Tibial nerve (tissue), 4 donors: Measurements from ENCODE around the gene IGFBP1. TPM values are rescaled to one million over a fixed set of nuclear protein-coding genes. Genes with fewer than 3 reads are reported as not detected.

Experiments
- DNase-seq, 2 donors: peaks; one replicate each; pipeline ENCODE4 v3.0.0-alpha.2; 2019; ENCODE audit warnings: low spot score in 2 of 2
- H3K27ac ChIP-seq, 4 donors: fragments of 200-600 bp; sonication (generic) in 3 of 4; one replicate each; pipeline ENCODE4 v1.5.1; 2017 to 2019; ENCODE audit warnings: mild to moderate bottlenecking in 1 of 4
- H3K27me3 ChIP-seq, 2 donors: fragments of 200-600 bp; sonication (generic) in 1 of 2; one replicate each; pipeline versions ENCODE4 v1.5.1 to v1.6.0; 2017 to 2019
- H3K36me3 ChIP-seq, 3 donors: fragments of 200-600 bp; sonication (generic); one replicate each; pipeline ENCODE4 v1.5.1; 2018 to 2019
- H3K4me1 ChIP-seq, 4 donors: fragments of 200-600 bp; sonication (generic) in 3 of 4; one replicate each; pipeline ENCODE4 v1.5.1; 2017 to 2019
- H3K4me3 ChIP-seq, 4 donors: fragments of 200-600 bp; sonication (generic) in 3 of 4; one replicate each; pipeline ENCODE4 v1.5.1; 2017 to 2019; ENCODE audit warnings: mild to moderate bottlenecking in 1 of 4, moderate library complexity in 1 of 4
- H3K9me3 ChIP-seq, 4 donors: fragments of 200-600 bp; sonication (generic) in 3 of 4; one replicate each; pipeline ENCODE4 v1.5.1; 2017 to 2019
- CTCF ChIP-seq, 5 experiments: fragments of 200-600 bp in 3 of 5; fragments of 450-650 bp in 2 of 5; sonication (generic) in 3 of 5; IDR thresholded peaks; one replicate each; pipeline ENCODE4 v1.5.1; 2016 to 2019; ENCODE audit warnings: antibody characterized with exemption in 5 of 5, mild to moderate bottlenecking in 3 of 5, moderate library complexity in 2 of 5
- EP300 ChIP-seq, 2 donors: sonication (generic); formaldehyde crosslinking; IDR thresholded peaks; one replicate each; pipeline ENCODE4 v1.6.1; 2017; ENCODE audit warnings: antibody characterized with exemption in 2 of 2, mild to moderate bottlenecking in 1 of 2
- POLR2A ChIP-seq, 2 donors: fragments of 450-650 bp; IDR thresholded peaks; one replicate each; pipeline ENCODE4 v1.6.1; 2017; ENCODE audit warnings: antibody characterized with exemption in 2 of 2, mild to moderate bottlenecking in 2 of 2, moderate library complexity in 2 of 2
- WGBS, 2 donors: methylation state at CpG; one replicate each; pipeline ENCODE4 v1.1.5; 2018; 5-methylcytosine and 5-hydroxymethylcytosine counted together
- total RNA-seq, 4 donors: library from RNA; depleted of rRNA; stranded (reverse); fragments of >200 nt; gene quantifications; one replicate each; pipeline ENCODE4 v1.1.0, GENCODE V29; 2016

The IGFBP1 gene
- total RNA-seq, 4 donors from 2014 or later, result not detected

- Histone ChIP-seq H3K27ac (no peak within 1 kb of the TSS), H3K4me1 (no peaks in the 10 kb centered on the region), H3K9me3 (peaks cover 0 to 14% (median 0%) of the 10 kb centered on the region in 4 donors), H3K36me3 (no peaks in the 10 kb centered on the region), H3K4me3 (no peak within 1 kb of the TSS), H3K27me3 (no peaks in the 10 kb centered on the region)
- TF ChIP-seq POLR2A (IDR thresholded peaks at IDR 0.05), result no peak
- no peak for TF ChIP-seq CTCF (IDR thresholded peaks at IDR 0.05)
- TF ChIP-seq EP300 (IDR thresholded peaks at IDR 0.05), result no peak
- no peak for DNase-seq
- WGBS, 2 donors, result 87 to 88% methylated on average over 3 to 7 of the region's 7 CpGs
Observed at GRCh38 chr7:45873035-45873354, 15.3 kb upstream of the IGFBP1 start, which contains the start of gene CCDC201. TSS of gene CCDC201 (minus strand) at chr7:45873082. CDS start at chr7:45873007, 75 bp downstream.

GRCh38 chr7:45873355-45873754, 14.9 kb upstream of the IGFBP1 start:
- no peak for TF ChIP-seq CTCF (IDR thresholded peaks at IDR 0.05)
- no peak for TF ChIP-seq POLR2A (IDR thresholded peaks at IDR 0.05)
- TF ChIP-seq EP300 (IDR thresholded peaks at IDR 0.05), result no peak

GRCh38 chr7:45874408-45875131, 13.7 kb upstream of the IGFBP1 start:
- Histone ChIP-seq H3K27ac (no peak overlapping the region), H3K9me3 (peaks cover 0 to 30% (median 0%) of the 10 kb centered on the region in 4 donors), H3K27me3 (no peaks in the 10 kb centered on the region), H3K4me3 (no peak overlapping the region), H3K36me3 (no peaks in the 10 kb centered on the region), H3K4me1 (no peaks in the 10 kb centered on the region)
- TF ChIP-seq POLR2A (IDR thresholded peaks at IDR 0.05) (no peak), CTCF (IDR thresholded peaks at IDR 0.05) (no peak), EP300 (IDR thresholded peaks at IDR 0.05) (no peak)
- 89 to 90% methylated on average over 7 to 8 of the region's 8 CpGs for WGBS, 2 donors
- no peak for DNase-seq

More at GRCh38 chr7:45873355-45873754, 14.9 kb upstream of the IGFBP1 start:
- Histone ChIP-seq H3K9me3 (peaks cover 0 to 18% (median 0%) of the 10 kb centered on the region in 4 donors), H3K27ac (no peak overlapping the region), H3K27me3 (no peaks in the 10 kb centered on the region), H3K4me1 (no peaks in the 10 kb centered on the region), H3K36me3 (no peaks in the 10 kb centered on the region), H3K4me3 (no peak overlapping the region)
- WGBS, 2 donors, result 72 to 76% methylated on average over 6 of the region's 6 CpGs
- no peak for DNase-seq

- H3K9me3 ChIP-seq, result peaks cover 0 to 32% (median 0%) of the 10 kb centered on the region in 4 donors
- H3K27ac ChIP-seq, result no peak overlapping the region
- 76 to 90% methylated on average over 1 to 2 of the region's 2 CpGs for WGBS, 2 donors
- no peaks in the 10 kb centered on the region for H3K4me1 ChIP-seq
- H3K36me3 ChIP-seq, result no peaks in the 10 kb centered on the region
- no peak overlapping the region for H3K4me3 ChIP-seq
- DNase-seq, result no peak
- TF ChIP-seq POLR2A (IDR thresholded peaks at IDR 0.05), result no peak
- H3K27me3 ChIP-seq, result no peaks in the 10 kb centered on the region
Observed at GRCh38 chr7:45876519-45876918, 11.8 kb upstream of the IGFBP1 start.

GRCh38 chr7:45878457-45879144, 9.7 kb upstream of the IGFBP1 start:
- peaks cover 0 to 4% of the 10 kb centered on the region in 2 donors for H3K27me3 ChIP-seq
- WGBS, 2 donors, result 22 to 23% methylated on average over 3 of the region's 3 CpGs
- H3K4me3 ChIP-seq, result no peak overlapping the region
- no peak for TF ChIP-seq CTCF (IDR thresholded peaks at IDR 0.05)
- no peak for TF ChIP-seq POLR2A (IDR thresholded peaks at IDR 0.05)
- TF ChIP-seq EP300 (IDR thresholded peaks at IDR 0.05), result no peak
- H3K36me3 ChIP-seq, result no peaks in the 10 kb centered on the region
- H3K9me3 ChIP-seq, result peaks cover 0 to 32% (median 0%) of the 10 kb centered on the region in 4 donors
- no peak overlapping the region for H3K27ac ChIP-seq
- H3K4me1 ChIP-seq, result no peaks in the 10 kb centered on the region
- no peak for DNase-seq
